ENCODE measurements around the gene DUSP2. TPM values are rescaled to one million over a fixed set of nuclear protein-coding genes. Genes with fewer than 3 reads are reported as not detected.

Gene DUSP2
- total RNA-seq, 2 donors from 2014 or later = 8.5 to 22.2 TPM

DNA sequence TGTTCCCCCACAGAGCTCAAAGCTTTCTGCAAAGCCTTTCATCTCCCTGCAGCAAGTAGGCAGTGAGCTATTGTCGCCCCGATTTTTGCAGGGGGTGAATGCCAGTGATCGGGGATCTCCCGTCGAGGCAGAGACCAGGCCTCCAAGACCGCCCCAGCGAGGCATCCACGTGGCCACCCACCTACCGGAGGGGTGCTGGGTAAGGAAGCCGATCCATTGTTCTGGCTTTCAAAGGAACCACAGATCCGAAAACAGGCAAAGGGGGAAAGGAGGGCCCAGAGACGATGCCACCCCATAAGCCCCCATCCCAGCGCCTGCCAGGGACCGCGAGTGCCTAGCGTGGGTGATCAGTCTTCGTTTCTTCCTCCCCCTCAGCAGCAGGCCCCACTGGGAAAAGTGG is 31.3 kb downstream of the DUSP2 start:
- Histone ChIP-seq H3K36me3 (no peaks in the 10 kb centered on the region), H3K4me1 (ENCODE audit: control insufficient read depth in 1 of 2, low read depth in 2 of 2) (peaks cover 3 to 19% of the 10 kb centered on the region in 2 donors), H3K4me3 (no peak overlapping the region), H3K9me3 (no peaks in the 10 kb centered on the region), H3K27ac (no peak overlapping the region), H3K27me3 (replicated peaks; ENCODE audit: insufficient read depth) (no peaks in the 10 kb centered on the region)
- DNase-seq (ENCODE audit: low spot score) = no peak
- no peak for ATAC-seq (ENCODE audit: insufficient number of reproducible peaks, low FRiP score, low read depth)
- TF ChIP-seq, protein P1, sequence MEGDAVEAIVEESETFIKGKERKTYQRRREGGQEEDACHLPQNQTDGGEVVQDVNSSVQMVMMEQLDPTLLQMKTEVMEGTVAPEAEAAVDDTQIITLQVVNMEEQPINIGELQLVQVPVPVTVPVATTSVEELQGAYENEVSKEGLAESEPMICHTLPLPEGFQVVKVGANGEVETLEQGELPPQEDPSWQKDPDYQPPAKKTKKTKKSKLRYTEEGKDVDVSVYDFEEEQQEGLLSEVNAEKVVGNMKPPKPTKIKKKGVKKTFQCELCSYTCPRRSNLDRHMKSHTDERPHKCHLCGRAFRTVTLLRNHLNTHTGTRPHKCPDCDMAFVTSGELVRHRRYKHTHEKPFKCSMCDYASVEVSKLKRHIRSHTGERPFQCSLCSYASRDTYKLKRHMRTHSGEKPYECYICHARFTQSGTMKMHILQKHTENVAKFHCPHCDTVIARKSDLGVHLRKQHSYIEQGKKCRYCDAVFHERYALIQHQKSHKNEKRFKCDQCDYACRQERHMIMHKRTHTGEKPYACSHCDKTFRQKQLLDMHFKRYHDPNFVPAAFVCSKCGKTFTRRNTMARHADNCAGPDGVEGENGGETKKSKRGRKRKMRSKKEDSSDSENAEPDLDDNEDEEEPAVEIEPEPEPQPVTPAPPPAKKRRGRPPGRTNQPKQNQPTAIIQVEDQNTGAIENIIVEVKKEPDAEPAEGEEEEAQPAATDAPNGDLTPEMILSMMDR (IDR thresholded peaks at IDR 0.05) = no peak

DNA sequence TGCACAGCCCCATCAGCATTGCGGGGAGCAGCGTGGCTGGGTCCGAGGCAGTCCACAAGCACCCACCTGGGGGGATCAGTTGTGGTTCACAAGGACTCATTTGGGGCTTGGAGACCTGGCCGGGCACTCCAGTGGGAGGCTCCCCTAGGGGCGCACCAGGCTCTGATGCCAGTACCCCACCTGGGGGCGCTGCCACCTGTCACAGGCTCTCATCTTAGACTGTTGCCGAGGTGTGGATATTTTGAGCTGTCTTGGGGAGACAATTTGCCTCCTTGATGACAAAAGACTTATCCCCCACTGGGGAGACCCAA is 31.9 kb downstream of the DUSP2 start:
- DNase-seq (ENCODE audit: low spot score) = no peak
- Histone ChIP-seq H3K27ac (no peak overlapping the region), H3K36me3 (no peaks in the 10 kb centered on the region), H3K27me3 (replicated peaks; ENCODE audit: insufficient read depth) (no peaks in the 10 kb centered on the region), H3K9me3 (no peaks in the 10 kb centered on the region), H3K4me1 (ENCODE audit: control insufficient read depth in 1 of 2, low read depth in 2 of 2) (peaks cover 7 to 26% of the 10 kb centered on the region in 2 donors), H3K4me3 (no peak overlapping the region)
- no peak for ATAC-seq (ENCODE audit: insufficient number of reproducible peaks, low FRiP score, low read depth)
- TF ChIP-seq, protein P1 (IDR thresholded peaks at IDR 0.05) = no peak

DNA sequence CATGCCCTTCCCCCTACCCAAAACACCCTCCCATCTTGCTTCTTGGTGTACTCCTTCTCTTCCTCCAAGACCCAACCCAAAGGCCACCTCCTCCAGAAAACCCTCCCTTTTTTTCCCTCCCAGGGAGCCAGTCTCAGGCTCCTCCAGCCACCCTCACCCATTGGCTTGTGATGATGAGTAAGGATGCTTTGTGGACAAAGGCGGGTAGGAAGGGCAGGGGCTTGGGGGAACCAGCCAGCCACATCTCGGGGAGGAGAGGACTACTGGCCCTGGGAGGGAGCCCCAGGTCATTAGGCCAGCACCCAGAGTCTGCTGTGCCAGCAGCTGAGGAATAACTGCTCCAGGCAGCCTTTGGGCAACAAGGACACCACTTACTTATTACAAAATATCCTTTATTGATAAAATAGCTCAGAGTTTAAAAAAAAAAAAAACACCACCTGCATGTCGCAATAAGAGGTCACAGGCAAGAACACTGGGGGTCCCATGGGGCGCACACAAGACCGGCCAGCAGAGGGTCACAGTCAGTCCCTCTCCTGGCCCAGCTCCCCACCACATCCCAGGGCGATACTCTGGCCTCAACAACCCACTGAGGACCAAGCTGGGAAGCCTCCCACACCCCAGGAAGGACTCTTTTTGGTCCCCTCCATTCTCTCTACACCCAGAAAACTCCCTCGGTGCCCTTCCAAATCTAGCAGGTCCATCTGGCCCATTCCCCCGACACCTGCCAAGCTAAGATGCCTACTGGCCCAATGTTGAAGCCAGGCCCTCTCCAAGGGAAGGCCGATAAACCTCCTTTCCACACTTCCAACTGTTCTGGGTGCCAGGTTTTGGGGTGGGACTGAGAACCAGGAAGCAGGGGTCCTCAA is 32.5 kb downstream of the DUSP2 start:
- TF ChIP-seq, protein P1 (IDR thresholded peaks at IDR 0.05) = no peak
- H3K36me3 ChIP-seq = no peaks in the 10 kb centered on the region
- no peaks in the 10 kb centered on the region for H3K9me3 ChIP-seq
- H3K4me1 ChIP-seq (ENCODE audit: control insufficient read depth in 1 of 2, low read depth in 2 of 2) = peaks cover 7 to 27% of the 10 kb centered on the region in 2 donors
- H3K27ac ChIP-seq = no peak overlapping the region
- no peak for ATAC-seq (ENCODE audit: insufficient number of reproducible peaks, low FRiP score, low read depth)
- DNase-seq (ENCODE audit: low spot score) = no peak
- H3K27me3 ChIP-seq (replicated peaks; ENCODE audit: insufficient read depth) = no peaks in the 10 kb centered on the region
- H3K4me3 ChIP-seq = no peak overlapping the region

DNA sequence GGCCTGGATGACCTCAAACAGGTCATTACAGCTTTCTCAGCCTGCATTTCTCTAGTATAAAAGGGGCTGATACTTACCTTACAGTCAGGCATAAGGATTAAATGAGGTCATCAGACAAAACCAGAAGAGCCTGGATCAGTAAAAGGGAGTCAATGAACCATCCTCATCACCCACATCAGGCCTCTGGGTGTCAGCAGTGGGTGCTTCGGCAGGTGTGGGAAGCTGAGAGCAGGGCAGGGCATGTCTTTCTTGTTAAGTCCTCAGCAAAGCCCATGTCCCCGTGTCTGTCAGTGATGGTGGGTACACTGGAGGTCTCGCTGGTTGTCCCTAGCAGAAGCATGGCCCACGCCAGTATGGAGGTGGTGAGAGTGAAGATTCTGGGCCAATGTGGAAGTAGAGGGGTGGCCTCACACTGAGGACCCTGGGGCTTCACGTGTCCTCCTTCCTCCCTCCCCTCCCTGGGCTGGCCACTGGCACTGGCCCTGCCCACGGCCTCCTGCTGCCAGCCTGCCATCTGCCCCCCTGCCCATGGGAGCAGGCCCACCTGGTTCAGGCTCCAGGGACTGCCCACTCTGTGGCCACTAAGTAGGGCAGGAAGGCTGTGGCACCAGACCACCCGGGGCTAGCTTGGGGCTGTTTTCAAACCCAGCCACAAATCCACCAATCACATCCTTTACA is 33.3 kb downstream of the DUSP2 start:
- H3K4me1 ChIP-seq (ENCODE audit: control insufficient read depth in 1 of 2, low read depth in 2 of 2) = peaks cover 7 to 23% of the 10 kb centered on the region in 2 donors
- H3K4me3 ChIP-seq = no peak overlapping the region
- TF ChIP-seq, protein P1 (IDR thresholded peaks at IDR 0.05) = no peak
- DNase-seq (ENCODE audit: low spot score) (no peak), ATAC-seq (ENCODE audit: insufficient number of reproducible peaks, low FRiP score, low read depth) (no peak)
- no peak overlapping the region for H3K27ac ChIP-seq
- H3K27me3 ChIP-seq (replicated peaks; ENCODE audit: insufficient read depth) = no peaks in the 10 kb centered on the region
- H3K36me3 ChIP-seq = no peaks in the 10 kb centered on the region
- H3K9me3 ChIP-seq = no peaks in the 10 kb centered on the region

DNA sequence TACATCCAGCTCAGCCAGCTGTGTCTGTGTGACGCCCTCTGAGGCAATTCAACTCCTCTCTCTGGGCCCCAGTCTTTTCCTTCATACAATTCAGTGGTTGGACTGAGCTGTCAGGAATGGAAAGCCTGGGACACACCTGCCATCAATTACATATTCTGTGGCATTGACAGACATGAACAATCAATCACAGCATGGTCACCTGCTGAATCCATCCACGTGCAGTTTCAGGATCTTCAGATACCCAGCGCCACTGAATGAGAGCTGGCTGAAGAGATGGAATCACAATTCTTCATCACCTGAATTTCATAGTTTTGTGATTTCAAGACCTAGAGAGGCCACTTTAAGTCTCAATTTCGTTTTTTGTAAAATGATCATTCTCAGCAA is 34.0 kb downstream of the DUSP2 start:
- Histone ChIP-seq H3K36me3 (no peaks in the 10 kb centered on the region), H3K4me3 (no peak overlapping the region), H3K4me1 (ENCODE audit: control insufficient read depth in 1 of 2, low read depth in 2 of 2) (peaks cover 5 to 17% of the 10 kb centered on the region in 2 donors), H3K9me3 (no peaks in the 10 kb centered on the region), H3K27me3 (replicated peaks; ENCODE audit: insufficient read depth) (no peaks in the 10 kb centered on the region), H3K27ac (no peak overlapping the region)
- ATAC-seq (ENCODE audit: insufficient number of reproducible peaks, low FRiP score, low read depth) = no peak
- DNase-seq (ENCODE audit: low spot score) = no peak
- TF ChIP-seq, protein P1 (IDR thresholded peaks at IDR 0.05) = no peak

Data from thoracic aorta (tissue), 2 donors.